ENCODE data around the gene PSENEN.

DNA sequence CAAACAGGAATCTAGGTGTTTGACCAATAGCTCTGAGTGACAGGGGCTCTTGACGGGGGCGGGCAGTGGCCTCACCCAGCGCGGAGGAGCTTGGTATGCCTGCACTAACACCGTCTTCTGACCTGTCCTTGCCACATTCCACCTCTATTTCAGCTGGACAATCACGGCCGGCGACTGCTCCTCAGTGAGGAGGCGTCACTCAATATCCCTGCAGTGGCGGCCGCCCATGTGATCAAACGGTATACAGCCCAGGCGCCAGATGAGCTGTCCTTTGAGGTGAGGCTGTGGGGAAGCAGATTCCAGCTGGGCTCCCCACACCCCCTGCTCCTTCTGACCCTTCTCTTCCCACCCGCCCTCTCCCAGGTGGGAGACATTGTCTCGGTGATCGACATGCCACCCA, 34.6 kb downstream of the PSENEN start:
- no peak for TF ChIP-seq CC2D1A (IDR thresholded peaks at IDR 0.05)
- TF ChIP-seq, protein P1, sequence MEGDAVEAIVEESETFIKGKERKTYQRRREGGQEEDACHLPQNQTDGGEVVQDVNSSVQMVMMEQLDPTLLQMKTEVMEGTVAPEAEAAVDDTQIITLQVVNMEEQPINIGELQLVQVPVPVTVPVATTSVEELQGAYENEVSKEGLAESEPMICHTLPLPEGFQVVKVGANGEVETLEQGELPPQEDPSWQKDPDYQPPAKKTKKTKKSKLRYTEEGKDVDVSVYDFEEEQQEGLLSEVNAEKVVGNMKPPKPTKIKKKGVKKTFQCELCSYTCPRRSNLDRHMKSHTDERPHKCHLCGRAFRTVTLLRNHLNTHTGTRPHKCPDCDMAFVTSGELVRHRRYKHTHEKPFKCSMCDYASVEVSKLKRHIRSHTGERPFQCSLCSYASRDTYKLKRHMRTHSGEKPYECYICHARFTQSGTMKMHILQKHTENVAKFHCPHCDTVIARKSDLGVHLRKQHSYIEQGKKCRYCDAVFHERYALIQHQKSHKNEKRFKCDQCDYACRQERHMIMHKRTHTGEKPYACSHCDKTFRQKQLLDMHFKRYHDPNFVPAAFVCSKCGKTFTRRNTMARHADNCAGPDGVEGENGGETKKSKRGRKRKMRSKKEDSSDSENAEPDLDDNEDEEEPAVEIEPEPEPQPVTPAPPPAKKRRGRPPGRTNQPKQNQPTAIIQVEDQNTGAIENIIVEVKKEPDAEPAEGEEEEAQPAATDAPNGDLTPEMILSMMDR (IDR thresholded peaks at IDR 0.05 in 2 of 3, conservative IDR thresholded peaks at IDR 0.05 in 1 of 3; ENCODE audit: insufficient read depth in 2 of 3, low read depth in 1 of 3, low read length in 3 of 3): no peak
- no peak for TF ChIP-seq ZNF76 (CRISPR knock-in tag; IDR thresholded peaks at IDR 0.05; ENCODE audit: borderline replicate concordance)
- TF ChIP-seq BDP1 (IDR thresholded peaks at IDR 0.05; ENCODE audit: insufficient read depth, insufficient read length): no peak
- no peak for TF ChIP-seq ZNF175 (CRISPR knock-in tag; IDR thresholded peaks at IDR 0.05; ENCODE audit: low read depth)
- no peak for TF ChIP-seq ZFP1 (CRISPR knock-in tag; IDR thresholded peaks at IDR 0.05)
- TF ChIP-seq ZNF24 (IDR thresholded peaks at IDR 0.05): no peak
- TF ChIP-seq TAF1 (IDR thresholded peaks at IDR 0.05; ENCODE audit: control insufficient read depth, extremely low read depth, insufficient read depth, low read length, severe bottlenecking): no peak
- TF ChIP-seq, protein P2, sequence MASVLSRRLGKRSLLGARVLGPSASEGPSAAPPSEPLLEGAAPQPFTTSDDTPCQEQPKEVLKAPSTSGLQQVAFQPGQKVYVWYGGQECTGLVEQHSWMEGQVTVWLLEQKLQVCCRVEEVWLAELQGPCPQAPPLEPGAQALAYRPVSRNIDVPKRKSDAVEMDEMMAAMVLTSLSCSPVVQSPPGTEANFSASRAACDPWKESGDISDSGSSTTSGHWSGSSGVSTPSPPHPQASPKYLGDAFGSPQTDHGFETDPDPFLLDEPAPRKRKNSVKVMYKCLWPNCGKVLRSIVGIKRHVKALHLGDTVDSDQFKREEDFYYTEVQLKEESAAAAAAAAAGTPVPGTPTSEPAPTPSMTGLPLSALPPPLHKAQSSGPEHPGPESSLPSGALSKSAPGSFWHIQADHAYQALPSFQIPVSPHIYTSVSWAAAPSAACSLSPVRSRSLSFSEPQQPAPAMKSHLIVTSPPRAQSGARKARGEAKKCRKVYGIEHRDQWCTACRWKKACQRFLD (CRISPR knock-in tag; IDR thresholded peaks at IDR 0.05): no peak
- TF ChIP-seq EGR1 (conservative IDR thresholded peaks at IDR 0.05): no peak
